Measurements from ENCODE around the gene IER5.
A peak's percentile ranks its signal among the peaks of the same experiment; 100 is the strongest.
"Not testable (repeated sequence)": the region's sequence is repeated elsewhere in the genome, so short reads cannot be mapped to it uniquely, and the experiment has no call there.

Gene IER5

DNA sequence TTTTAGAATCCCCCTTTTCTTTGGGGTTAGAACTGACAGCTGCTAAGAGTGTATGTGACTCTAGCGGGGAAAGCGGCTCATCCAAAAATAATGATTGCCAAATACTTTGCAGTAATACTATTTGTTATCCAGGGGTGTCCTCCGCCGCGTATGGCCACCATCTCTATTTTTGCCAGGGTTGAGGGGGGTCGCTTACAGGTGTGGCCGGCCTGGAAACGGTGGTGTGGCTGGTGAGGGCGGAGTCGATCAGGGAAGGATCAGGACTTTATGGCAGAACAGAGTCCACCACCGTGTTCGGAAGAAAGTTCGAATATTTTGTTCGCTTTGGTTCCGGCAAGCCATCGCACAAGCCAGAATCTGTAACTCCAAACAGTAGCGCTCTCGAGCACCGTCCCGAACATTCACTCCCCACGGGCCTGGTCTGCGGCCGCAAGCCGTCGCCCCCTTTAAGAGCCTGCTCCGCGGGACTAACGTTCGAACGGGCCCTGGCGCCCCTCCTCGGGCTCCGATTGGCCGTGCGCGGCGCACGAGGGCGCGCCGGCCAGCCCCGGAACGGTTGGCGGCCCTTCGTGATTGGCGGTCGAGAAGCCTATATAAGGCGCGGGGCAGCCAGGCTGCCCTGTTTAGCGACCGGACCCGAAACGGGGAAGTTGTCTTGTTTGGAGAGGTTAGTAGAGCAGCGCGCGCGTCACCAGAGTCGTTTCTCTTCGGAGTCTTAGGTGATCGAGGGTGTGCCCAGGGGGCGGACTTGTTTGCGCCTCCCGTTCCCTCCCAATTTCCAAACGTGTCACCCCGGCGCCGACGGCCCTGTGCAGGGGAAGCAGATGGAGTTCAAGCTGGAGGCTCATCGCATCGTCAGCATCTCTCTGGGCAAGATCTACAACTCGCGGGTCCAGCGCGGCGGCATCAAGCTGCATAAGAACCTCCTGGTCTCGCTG lies at the start of gene IER5:
Gene IER5, plus strand, starts transcription at position 622 of the 938 bp plus-strand sequence. Its CDS starts 203 bp downstream, at position 825.
- peak; percentile 95 for DNase-seq (ENCODE audit: low read depth)

GRCh38 chr1:181040284-181040865 lies 48.1 kb upstream of the IER5 start:
- no peak for DNase-seq (ENCODE audit: low read depth)

- DNase-seq (ENCODE audit: low read depth), result no peak
Measured at GRCh38 chr1:181043025-181043888, 45.2 kb upstream of the IER5 start.

- no peak for DNase-seq (ENCODE audit: low read depth)
Measured at GRCh38 chr1:181044449-181044966, 44.0 kb upstream of the IER5 start.

DNA sequence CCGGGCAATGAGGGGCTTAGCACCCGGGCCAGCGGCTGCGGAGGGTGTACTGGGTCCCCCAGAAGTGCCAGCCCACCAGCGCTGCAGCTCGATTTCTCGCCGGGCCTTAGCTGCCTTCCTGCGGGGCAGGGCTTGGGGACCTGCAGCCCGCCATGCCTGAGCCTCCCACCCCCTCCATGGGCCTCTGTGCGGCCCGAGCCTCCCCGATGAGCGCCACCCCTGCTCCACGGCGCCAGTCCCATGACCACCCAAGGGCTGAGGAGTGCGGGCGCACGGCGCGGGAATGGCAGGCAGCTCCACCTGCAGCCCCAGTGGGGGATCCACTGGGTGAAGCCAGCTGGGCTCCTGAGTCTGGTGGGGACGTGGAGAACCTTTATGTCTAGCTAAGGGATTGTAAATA lies 42.6 kb upstream of the IER5 start:
- DNase-seq (ENCODE audit: low read depth), result not testable (repeated sequence)

DNA sequence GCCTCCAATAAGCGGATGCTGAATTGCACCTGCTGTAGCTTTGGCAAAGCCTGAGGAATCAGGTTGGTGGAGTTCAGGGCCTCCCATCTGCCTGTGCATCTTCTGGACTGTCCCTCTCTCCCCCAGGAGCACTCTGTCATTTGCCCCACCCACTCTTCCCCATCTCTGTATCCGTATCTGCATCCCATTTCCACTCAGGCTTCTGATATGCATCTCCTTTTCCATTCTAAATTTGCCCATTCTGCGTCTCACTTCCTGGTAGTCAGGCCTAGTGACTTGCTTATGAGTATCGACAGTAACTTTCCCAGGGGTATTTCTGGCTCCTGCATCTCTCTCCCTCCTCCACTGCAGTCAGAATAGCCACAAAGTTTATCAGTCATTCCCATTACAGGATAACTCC lies 39.1 kb upstream of the IER5 start:
- no peak for DNase-seq (ENCODE audit: low read depth)

- no peak for DNase-seq (ENCODE audit: low read depth)
Measured at GRCh38 chr1:181050922-181051321, 37.6 kb upstream of the IER5 start.

DNA sequence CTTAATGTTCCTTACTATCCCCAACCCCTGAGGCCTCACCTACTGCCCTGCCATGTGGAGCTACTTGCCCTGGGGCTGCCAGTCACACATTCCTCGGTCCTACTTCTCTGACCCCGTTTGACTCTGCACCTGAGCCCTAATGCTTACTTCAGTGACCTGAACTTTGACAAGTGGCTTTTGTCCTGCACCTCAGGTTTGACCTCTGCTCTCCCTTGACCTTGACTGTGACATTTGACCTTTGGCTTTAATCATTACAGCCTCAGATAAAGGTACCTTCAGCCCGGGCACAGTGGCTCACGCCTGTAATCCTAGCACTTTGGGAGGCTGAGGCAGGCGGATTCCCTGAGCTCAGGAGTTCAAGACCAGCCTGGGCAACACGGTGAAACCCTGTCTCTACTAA lies 31.9 kb upstream of the IER5 start:
- no peak for DNase-seq (ENCODE audit: low read depth)

GRCh38 chr1:181057079-181057478 lies 31.4 kb upstream of the IER5 start:
- no peak for DNase-seq (ENCODE audit: low read depth)

- no peak for DNase-seq (ENCODE audit: low read depth)
Measured at GRCh38 chr1:181059435-181059834, 29.1 kb upstream of the IER5 start.

DNA sequence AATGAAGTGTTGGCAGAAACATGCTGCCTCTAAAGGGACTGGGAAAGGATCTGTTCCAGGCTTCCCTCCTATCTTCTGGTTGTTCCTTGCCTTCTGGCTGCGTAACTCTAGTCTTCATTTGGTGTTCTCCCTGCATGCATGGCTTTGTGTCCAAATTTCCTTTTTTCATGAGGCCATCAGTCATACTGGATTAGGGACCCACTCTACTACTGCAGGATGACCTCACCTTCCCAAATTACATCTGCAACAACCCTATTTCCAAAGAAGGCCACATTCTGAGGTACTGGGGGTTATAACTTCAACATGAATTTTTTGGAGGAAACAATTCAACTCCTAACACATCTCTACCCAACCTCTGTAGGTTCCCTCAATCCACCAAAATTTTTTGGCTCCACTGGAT lies 28.4 kb upstream of the IER5 start:
- no peak for DNase-seq (ENCODE audit: low read depth)

DNA sequence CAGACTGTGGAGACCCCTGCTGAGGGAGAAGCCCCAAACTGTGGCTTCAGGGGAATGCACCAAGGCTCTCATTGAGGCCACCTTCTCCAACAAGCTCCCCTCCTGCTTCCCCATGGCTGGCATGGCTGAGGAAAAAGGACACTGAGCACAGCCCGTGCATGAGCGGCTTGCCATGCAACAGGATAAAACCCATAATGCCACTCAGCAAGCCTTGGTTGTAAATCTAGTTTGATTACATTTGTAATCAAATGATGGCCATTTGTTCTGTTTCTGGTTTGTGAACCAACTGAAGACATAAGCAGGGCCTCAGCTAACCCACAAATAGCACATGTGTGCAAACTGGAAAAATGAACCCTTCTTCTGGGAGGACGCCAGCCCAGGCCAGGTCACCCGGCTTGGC lies 27.6 kb upstream of the IER5 start:
- DNase-seq (ENCODE audit: low read depth), result not testable (repeated sequence)

- no peak for DNase-seq (ENCODE audit: low read depth)
Measured at GRCh38 chr1:181061487-181061886, 27.0 kb upstream of the IER5 start.

DNA sequence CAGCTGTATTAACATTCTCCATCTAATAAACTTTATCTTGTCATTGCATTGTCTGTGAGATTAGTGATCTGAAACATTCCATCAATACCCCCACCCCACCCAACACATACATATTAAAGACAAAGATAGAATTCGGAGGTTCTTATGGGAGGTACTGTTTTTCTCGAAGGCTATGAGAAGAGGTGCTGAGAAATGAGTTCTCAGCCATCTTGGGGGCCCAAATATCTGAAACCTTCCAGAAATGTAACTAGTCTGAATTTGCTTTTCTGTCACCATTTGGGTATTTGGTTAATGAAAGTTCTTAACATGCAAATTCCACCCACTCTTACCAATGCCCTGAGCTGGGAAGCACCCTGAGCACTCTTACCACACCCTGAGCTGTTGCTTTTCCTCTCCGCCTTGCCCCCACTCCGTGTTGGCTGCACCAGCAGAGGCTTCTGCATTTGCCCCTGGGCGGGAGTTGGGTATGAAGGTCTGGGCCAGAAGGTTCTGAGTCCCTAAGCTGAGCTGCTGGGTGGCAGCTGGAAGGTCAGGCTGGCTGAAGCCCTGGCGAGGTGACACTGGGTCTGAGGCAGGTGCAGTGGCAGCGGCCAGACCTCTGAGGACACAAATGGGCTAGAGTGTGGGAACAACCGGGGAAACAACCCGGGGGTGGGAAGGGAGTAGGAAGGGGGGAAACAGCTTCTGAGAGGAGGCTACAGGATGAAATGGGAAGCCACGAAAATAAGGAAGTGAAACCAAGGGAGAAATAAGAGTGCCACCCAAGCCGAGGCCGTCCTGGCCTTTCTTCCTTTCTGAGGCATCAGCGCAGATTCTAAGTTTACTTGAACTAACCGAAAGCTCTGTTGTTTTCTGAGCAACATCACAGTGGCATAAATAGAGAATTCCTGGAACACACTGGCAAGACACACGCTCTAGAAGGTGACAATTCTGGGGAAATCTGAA lies 26.3 kb upstream of the IER5 start:
- DNase-seq (ENCODE audit: low read depth), result no peak

DNA sequence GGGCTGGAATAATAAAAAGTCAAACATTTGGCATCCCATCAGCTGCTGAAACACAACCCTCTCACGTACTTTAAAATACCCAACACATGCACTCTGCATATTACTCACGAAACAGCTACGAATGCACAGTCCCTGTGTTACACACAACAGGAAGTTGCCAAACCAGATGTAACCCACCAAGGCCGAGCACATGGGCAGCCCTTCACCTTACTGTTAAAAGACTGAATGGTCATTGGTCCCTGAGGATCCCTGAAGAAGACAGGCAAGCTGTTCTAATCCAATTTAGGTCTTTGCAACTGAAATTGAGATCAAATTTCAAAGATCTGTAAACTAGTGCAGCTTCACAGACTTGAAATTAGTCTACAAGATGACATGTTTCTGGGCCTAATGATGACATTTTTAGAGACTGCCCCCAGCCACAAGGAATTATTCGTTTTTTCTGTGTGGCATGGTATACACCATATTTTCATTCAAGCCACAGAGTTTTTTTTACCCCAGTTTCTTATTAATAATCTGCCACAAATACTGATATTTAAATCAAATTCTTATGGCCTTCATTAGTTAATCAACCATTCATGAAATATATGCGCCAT lies 25.6 kb upstream of the IER5 start:
- DNase-seq (ENCODE audit: low read depth), result no peak

DNA sequence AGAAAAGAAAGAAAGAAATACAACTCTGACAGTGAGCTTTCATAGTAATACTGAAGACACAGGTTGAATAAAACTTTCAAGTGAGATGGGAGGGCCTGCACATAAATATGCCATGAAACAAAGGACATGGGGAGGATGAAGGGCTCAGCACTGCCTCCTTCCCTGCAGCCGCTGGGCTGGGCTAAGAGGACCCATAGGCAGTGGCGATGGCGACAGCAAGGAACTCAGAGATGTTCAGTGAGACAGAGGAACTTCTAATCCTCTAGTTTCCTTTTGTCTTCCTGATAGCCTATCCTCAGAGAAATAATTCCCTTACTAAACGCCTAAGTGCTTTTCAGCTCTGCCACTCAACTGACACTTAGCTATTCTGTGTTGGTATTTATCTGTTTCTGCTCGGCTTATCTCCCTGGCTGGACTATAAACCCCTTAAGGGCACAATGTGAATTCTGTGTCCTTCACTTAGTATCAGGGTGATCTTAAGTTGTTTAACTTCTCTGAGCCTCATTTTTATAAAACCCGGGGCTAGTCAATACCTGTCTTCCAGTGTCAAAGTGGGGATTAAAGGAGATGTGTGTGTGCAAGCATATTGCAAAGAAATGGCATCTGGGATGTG lies 24.4 kb upstream of the IER5 start:
- DNase-seq (ENCODE audit: low read depth), result no peak

DNA sequence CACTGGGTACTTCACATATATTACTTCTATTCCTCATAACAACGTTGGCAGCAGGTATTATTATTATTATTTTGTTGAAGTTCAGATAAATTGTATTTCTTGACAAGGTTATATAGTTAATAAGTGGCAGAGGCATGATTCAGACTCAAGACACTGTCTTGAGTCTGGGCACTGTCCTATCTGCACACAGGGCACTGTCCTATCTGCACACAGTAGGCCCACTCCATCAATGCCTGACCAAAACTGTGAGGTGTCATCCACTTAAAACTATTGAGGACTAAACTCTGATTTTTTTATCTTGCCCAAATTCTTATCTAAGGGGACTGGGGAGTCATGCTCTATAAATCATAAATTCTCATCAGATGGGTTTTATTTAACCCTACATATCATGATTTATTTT lies 23.8 kb upstream of the IER5 start:
- DNase-seq (ENCODE audit: low read depth), result no peak

DNA sequence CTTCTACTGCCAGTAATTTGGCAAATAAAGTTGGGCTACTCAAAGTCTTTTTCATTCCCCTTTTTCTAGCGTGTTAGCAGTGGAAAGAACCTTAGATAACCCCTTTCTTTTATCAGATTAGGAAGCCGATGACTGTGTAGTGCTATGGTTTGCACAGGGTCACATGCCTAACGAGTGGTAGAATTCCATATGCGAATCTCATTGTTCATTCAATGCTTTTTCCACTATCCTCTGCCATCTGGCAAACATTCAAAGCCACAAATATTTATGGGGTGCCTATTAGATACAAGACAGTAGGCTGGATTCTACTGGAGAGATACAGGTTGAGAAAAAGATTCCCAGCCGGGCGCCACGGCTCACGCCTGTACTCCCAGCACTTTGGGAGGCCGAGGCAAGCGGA lies 14.9 kb upstream of the IER5 start:
- DNase-seq (ENCODE audit: low read depth), result no peak

GRCh38 chr1:181075766-181076350 lies 12.6 kb upstream of the IER5 start:
- no peak for DNase-seq (ENCODE audit: low read depth)

- no peak for DNase-seq (ENCODE audit: low read depth)
Measured at GRCh38 chr1:181076852-181077251, 11.6 kb upstream of the IER5 start.
